Fibroblast of mammary gland (primary cell): ENCODE data around the gene AXDND1.
"Not testable (repeated sequence)": the region's sequence is repeated elsewhere in the genome, so short reads cannot be mapped to it uniquely, and the experiment has no call there.

ENCODE experiments used
- DNase-seq: peaks from one replicate; pipeline ENCODE4 v3.0.0-alpha.2; 2010; ENCODE audit warnings: low read depth
- H3K4me3 ChIP-seq: 2 replicates; pipeline ENCODE4 v1.5.1; 2011; ENCODE audit warnings: low read depth, mild to moderate bottlenecking, low read length, moderate library complexity; ENCODE audit not compliant: control insufficient read depth
- TF ChIP-seq, protein P1 (sequence below): conservative IDR thresholded peaks from 2 replicates; pipeline ENCODE4 v1.5.1; 2011; ENCODE audit warnings: low read depth, low read length, inconsistent platforms; ENCODE audit not compliant: control insufficient read depth, insufficient read depth

Gene AXDND1

GRCh38 chr1:179440971-179441370 lies 75.2 kb downstream of the AXDND1 start:
- no peak overlapping the region for H3K4me3 ChIP-seq
- DNase-seq: no peak
- TF ChIP-seq, protein P1, sequence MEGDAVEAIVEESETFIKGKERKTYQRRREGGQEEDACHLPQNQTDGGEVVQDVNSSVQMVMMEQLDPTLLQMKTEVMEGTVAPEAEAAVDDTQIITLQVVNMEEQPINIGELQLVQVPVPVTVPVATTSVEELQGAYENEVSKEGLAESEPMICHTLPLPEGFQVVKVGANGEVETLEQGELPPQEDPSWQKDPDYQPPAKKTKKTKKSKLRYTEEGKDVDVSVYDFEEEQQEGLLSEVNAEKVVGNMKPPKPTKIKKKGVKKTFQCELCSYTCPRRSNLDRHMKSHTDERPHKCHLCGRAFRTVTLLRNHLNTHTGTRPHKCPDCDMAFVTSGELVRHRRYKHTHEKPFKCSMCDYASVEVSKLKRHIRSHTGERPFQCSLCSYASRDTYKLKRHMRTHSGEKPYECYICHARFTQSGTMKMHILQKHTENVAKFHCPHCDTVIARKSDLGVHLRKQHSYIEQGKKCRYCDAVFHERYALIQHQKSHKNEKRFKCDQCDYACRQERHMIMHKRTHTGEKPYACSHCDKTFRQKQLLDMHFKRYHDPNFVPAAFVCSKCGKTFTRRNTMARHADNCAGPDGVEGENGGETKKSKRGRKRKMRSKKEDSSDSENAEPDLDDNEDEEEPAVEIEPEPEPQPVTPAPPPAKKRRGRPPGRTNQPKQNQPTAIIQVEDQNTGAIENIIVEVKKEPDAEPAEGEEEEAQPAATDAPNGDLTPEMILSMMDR: no peak

DNA sequence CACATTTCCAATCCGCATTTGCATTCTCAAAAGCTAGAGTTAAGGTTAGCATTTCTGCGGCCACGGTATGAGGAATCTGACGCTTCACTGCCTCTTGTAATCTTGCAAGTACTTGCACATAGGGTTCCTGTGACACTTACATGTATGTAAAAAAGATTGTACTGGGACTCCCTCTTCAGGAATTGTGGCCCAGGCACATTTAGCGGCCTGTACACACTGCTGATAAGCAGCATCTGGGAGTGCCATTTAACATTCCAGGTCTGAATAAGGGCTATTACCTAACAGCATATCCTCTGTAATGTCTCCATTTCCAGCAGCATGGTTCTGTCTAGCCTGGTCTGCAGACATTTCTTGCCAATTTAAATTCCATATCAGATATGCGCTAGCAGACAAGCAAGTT lies 75.7 kb downstream of the AXDND1 start:
- no peak overlapping the region for H3K4me3 ChIP-seq
- DNase-seq: no peak
- TF ChIP-seq, protein P1: no peak

DNA sequence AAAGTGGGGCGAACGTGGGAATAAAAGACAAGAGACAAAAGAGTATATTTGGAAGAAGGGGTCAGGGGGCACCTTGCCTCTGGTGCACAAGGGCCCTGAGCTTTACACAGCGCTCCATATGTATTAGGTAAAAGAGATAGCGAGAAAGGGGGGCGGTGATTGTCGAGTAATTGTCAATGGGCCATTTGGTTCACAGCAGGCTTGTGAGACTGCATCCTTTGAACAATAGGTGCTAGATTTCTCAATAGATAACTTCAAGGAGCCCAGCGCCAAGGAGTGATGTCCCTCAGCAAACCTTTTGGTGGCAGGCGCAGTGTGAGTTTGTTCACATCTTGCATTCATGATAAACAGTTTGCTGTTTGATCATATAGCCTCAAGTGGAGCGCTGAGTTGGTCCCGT lies 77.1 kb downstream of the AXDND1 start:
- H3K4me3 ChIP-seq, DNase-seq: not testable (repeated sequence)

DNA sequence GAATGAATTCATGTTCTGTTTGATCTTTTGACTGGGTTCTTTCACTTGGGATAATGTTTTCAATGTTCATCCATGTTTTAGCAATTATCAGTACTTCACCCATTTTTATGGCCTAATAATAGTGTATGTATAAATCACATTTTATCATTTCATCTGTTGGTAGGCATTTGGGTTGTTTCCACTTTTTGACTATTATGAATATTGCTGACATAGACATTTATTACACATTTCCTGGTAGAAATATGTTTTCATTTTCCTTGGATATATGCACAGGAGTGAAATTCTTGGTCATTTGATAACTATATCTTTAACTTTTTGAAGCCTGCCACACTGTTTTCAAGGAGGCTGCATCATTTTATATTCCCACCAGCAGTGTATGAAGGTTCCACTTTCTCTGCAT lies 79.8 kb downstream of the AXDND1 start:
- no peak for DNase-seq
- TF ChIP-seq, protein P1: no peak
- no peak overlapping the region for H3K4me3 ChIP-seq

- TF ChIP-seq, protein P1: peak; percentile 20
Observed at GRCh38 chr1:179447489-179447888, 81.7 kb downstream of the AXDND1 start.

GRCh38 chr1:179448437-179449149 lies 82.8 kb downstream of the AXDND1 start:
- DNase-seq: no peak
- no peak overlapping the region for H3K4me3 ChIP-seq
- TF ChIP-seq, protein P1: no peak

More at GRCh38 chr1:179447489-179447888, 81.7 kb downstream of the AXDND1 start:
- peak; percentile 10 for DNase-seq
- no peak overlapping the region for H3K4me3 ChIP-seq

- H3K4me3 ChIP-seq, DNase-seq: not testable (repeated sequence)
Observed at GRCh38 chr1:179459606-179460206, 93.9 kb downstream of the AXDND1 start.

GRCh38 chr1:179465661-179466060 lies 99.9 kb downstream of the AXDND1 start:
- H3K4me3 ChIP-seq, DNase-seq: not testable (repeated sequence)
